ENCODE results near the gene CCDC107.

Gene CCDC107

DNA sequence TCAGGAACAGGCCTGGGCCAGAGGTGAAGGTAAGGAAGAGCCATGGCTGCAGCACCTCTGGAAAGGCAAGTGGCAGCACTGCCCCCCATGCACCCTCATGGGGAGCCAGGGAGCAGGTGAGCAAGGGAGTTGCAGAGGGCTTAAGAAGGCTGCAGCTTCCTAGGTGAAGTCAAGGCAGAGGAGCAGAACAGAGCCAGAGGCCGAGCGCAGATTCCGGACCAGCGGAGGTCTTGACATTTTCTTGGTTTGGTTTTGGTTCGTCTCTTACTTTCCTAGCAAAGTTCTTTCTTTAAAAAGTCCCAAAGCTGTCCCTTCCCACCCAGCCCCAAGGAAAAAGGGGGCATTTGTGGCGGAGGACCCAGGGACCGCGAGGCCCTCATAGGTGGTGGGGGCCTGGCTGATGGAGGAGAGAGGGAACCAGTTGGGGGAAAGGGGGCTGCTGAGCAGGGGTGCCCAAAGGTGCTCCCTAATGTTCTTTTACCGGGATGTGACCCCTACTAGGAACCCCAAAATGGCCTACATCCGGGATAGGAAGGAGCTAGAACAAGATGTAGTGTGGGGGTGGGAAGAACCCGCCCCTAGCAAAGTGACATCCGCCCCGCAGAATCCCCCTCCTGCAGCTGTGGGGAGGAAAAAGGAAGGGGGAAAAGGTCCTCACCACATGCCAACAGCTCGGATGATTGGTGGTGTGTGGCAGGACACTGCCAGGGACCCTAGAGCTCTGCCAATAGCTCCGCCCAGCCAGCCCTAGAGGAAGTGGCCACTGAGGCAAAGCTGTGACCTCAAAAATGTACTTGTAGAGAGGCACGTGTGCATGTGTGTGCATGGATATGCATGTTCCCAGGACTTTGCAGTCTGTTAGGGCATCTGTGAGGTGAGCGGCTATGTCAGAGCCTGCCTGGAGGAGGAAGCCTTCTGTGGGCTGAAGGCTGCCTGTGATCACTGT lies 39.0 kb upstream of the CCDC107 start:
- Histone ChIP-seq H3K4me3 (ENCODE audit: low read depth, low read length) (no peak overlapping the region), H3K9me3 (ENCODE audit: control insufficient read depth, insufficient read depth, low read depth, low read length) (no peaks in the 10 kb centered on the region), H3K27ac (ENCODE audit: extremely low read depth, low read depth, low read length) (no peak overlapping the region), H3K4me1 (ENCODE audit: control insufficient read depth, insufficient read depth, low read length) (no peaks in the 10 kb centered on the region), H3K36me3 (ENCODE audit: control insufficient read depth in 2 of 2, insufficient read depth in 1 of 2, low read length in 2 of 2) (no peaks in the 10 kb centered on the region)
- ChIA-PET POLR2A (interaction anchor here (0.8 kb wide), 1 partner anchor 41 kb away, joined by 3 read pairs; no protein-coding TSS in a partner anchor), CTCF (interaction anchor here (1.1 to 2.7 kb wide), 3 partner anchors 8 to 28 kb away, joined by 3 to 18 read pairs (median 14); no protein-coding TSS in a partner anchor)
- TF ChIP-seq ZNF404 (tag by site-specific recombination; IDR thresholded peaks at IDR 0.05): no peak
- TF ChIP-seq ZNF529 (tag by site-specific recombination; IDR thresholded peaks at IDR 0.05; ENCODE audit: insufficient replicate concordance): no peak

DNA sequence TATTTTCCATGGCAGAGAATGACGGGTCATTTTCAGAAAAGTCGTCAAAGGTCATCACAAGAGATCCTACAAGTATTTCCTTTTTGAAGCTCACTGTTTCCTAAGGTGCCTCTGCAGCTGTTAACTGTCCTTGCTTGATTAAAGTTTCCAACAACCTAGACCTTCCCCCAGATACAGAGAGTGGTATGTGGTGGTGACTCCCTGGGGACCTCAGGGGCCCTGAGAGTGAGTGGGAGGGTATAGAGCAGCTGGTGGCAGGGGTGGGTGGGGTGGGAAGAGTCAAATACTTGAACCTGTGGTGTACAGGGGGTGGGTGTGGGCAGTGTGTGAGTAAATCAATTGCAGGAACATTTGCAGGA lies 38.3 kb upstream of the CCDC107 start:
- ChIA-PET CTCF (interaction anchor here (1.1 to 2.7 kb wide), 3 partner anchors 9 to 27 kb away, joined by 3 to 18 read pairs (median 14); no protein-coding TSS in a partner anchor), POLR2A (interaction anchor here (0.8 kb wide), 1 partner anchor 41 kb away, joined by 3 read pairs; no protein-coding TSS in a partner anchor)
- Histone ChIP-seq H3K36me3 (ENCODE audit: control insufficient read depth in 2 of 2, insufficient read depth in 1 of 2, low read length in 2 of 2) (no peaks in the 10 kb centered on the region), H3K27ac (ENCODE audit: extremely low read depth, low read depth, low read length) (no peak overlapping the region), H3K4me1 (ENCODE audit: control insufficient read depth, insufficient read depth, low read length) (no peaks in the 10 kb centered on the region), H3K4me3 (ENCODE audit: low read depth, low read length) (no peak overlapping the region), H3K9me3 (ENCODE audit: control insufficient read depth, insufficient read depth, low read depth, low read length) (no peaks in the 10 kb centered on the region)
- TF ChIP-seq ZNF239 (tag by site-specific recombination; IDR thresholded peaks at IDR 0.05) (no peak), ZFHX2 (tag by site-specific recombination; conservative IDR thresholded peaks at IDR 0.05) (peak; percentile 44)

DNA sequence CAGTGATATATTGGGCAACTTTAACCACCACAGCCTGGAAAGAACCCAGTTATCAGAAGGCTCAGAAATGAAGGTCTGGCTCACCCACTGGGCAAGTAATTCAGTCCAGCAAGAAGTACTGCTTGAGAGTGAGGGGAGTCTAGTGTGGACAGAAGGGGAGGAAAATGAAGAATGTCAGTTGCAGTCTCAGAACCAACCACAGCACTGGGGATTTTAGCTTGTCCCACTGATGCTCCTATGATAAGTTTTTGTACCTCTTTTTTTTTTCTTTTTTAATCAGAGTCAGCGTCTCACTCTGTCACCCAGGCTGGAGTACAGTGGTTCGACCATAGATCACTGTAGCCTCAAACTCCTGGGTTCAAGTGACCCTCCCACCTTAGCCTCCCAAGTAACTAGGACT lies 30.5 kb upstream of the CCDC107 start:
- ChIA-PET POLR2A (interaction anchor here (1.4 kb wide), 1 partner anchor 24 kb away, joined by 3 read pairs; no protein-coding TSS in a partner anchor), CTCF (interaction anchor here (0.7 to 2.3 kb wide), 4 partner anchors 17 to 98 kb away, joined by 3 to 19 read pairs (median 6); partner anchors contain the start of genes CCDC107 and RMRP)
- Histone ChIP-seq H3K4me1 (ENCODE audit: control insufficient read depth, insufficient read depth, low read length) (no peaks in the 10 kb centered on the region), H3K4me3 (ENCODE audit: low read depth, low read length) (no peak overlapping the region), H3K36me3 (ENCODE audit: control insufficient read depth in 2 of 2, insufficient read depth in 1 of 2, low read length in 2 of 2) (no peaks in the 10 kb centered on the region), H3K9me3 (ENCODE audit: control insufficient read depth, insufficient read depth, low read depth, low read length) (no peaks in the 10 kb centered on the region), H3K27ac (ENCODE audit: extremely low read depth, low read depth, low read length) (no peak overlapping the region)
- TF ChIP-seq, protein P1, sequence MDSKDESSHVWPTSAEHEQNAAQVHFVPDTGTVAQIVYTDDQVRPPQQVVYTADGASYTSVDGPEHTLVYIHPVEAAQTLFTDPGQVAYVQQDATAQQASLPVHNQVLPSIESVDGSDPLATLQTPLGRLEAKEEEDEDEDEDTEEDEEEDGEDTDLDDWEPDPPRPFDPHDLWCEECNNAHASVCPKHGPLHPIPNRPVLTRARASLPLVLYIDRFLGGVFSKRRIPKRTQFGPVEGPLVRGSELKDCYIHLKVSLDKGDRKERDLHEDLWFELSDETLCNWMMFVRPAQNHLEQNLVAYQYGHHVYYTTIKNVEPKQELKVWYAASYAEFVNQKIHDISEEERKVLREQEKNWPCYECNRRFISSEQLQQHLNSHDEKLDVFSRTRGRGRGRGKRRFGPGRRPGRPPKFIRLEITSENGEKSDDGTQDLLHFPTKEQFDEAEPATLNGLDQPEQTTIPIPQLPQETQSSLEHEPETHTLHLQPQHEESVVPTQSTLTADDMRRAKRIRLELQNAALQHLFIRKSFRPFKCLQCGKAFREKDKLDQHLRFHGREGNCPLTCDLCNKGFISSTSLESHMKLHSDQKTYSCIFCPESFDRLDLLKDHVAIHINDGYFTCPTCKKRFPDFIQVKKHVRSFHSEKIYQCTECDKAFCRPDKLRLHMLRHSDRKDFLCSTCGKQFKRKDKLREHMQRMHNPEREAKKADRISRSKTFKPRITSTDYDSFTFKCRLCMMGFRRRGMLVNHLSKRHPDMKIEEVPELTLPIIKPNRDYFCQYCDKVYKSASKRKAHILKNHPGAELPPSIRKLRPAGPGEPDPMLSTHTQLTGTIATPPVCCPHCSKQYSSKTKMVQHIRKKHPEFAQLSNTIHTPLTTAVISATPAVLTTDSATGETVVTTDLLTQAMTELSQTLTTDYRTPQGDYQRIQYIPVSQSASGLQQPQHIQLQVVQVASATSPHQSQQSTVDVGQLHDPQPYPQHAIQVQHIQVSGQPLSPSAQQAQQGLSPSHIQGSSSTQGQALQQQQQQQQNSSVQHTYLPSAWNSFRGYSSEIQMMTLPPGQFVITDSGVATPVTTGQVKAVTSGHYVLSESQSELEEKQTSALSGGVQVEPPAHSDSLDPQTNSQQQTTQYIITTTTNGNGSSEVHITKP (tag by site-specific recombination; IDR thresholded peaks at IDR 0.05): 0 out of 2 replicates have a peak, but pooled peaks have one; percentile 20
- TF ChIP-seq ZNF776 (tag by site-specific recombination; IDR thresholded peaks at IDR 0.05; ENCODE audit: borderline replicate concordance) (no peak), IKZF3 (tag by site-specific recombination; IDR thresholded peaks at IDR 0.05) (no peak)

DNA sequence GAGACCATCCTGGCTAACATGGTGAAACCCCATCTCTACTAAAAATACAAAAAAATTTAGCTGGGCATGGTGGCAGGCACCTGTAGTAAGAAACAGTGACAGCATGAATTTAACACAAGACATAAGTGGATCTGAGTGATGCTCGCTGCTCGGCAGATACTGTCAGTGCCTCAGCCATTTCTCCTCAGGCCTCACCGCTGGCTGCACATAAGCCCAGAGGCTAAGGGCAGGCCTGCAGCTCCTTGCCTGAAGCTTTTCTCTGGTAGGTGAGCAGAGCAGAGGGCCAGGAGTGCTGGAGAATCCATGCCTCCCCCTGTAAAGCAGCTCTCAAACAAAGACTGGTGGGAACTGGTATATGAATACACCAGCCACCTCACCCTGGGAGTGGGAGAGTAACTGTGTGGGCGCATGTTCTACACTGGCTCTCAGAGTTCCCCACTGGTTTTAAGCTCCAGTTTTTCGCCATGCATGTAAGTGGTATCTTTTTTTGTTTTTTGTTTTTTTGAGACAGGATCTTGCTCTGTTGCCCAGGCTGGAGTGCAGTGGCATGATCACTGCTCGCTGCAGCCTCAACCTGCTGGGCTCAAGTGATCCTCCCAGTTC lies 29.6 kb upstream of the CCDC107 start:
- no peaks in the 10 kb centered on the region for H3K9me3 ChIP-seq (ENCODE audit: control insufficient read depth, insufficient read depth, low read depth, low read length)
- CTCF ChIA-PET: interaction anchor here (0.6 to 2.3 kb wide), 7 partner anchors 11 to 221 kb away, joined by 3 to 19 read pairs (median 3); partner anchors contain the start of genes CCDC107 and RMRP
- no peaks in the 10 kb centered on the region for H3K36me3 ChIP-seq (ENCODE audit: control insufficient read depth in 2 of 2, insufficient read depth in 1 of 2, low read length in 2 of 2)
- POLR2A ChIA-PET: interaction anchor here (1.2 to 1.3 kb wide), 2 partner anchors 19 to 25 kb away, joined by 4 to 5 read pairs; no protein-coding TSS in a partner anchor
- H3K4me1 ChIP-seq (ENCODE audit: control insufficient read depth, insufficient read depth, low read length): no peaks in the 10 kb centered on the region
- H3K27ac ChIP-seq (ENCODE audit: extremely low read depth, low read depth, low read length): no peak overlapping the region
- no peak overlapping the region for H3K4me3 ChIP-seq (ENCODE audit: low read depth, low read length)
- TF ChIP-seq, protein P2, sequence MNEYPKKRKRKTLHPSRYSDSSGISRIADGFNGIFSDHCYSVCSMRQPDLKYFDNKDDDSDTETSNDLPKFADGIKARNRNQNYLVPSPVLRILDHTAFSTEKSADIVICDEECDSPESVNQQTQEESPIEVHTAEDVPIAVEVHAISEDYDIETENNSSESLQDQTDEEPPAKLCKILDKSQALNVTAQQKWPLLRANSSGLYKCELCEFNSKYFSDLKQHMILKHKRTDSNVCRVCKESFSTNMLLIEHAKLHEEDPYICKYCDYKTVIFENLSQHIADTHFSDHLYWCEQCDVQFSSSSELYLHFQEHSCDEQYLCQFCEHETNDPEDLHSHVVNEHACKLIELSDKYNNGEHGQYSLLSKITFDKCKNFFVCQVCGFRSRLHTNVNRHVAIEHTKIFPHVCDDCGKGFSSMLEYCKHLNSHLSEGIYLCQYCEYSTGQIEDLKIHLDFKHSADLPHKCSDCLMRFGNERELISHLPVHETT (tag by site-specific recombination; IDR thresholded peaks at IDR 0.05): no peak
- peak; percentile 24; the same call in 1 of the 2 replicates for TF ChIP-seq ZFHX2 (tag by site-specific recombination; conservative IDR thresholded peaks at IDR 0.05)
- TF ChIP-seq ZIC2 (tag by site-specific recombination; IDR thresholded peaks at IDR 0.05): no peak
- TF ChIP-seq ZNF585B (tag by site-specific recombination; IDR thresholded peaks at IDR 0.05): no peak
- no peak for TF ChIP-seq BCL11A (tag by site-specific recombination; IDR thresholded peaks at IDR 0.05; ENCODE audit: low read depth)
- no peak for TF ChIP-seq FEZF1 (tag by site-specific recombination; IDR thresholded peaks at IDR 0.05)
- no peak for TF ChIP-seq ZNF777 (tag by site-specific recombination; IDR thresholded peaks at IDR 0.05; ENCODE audit: borderline replicate concordance)
- no peak for TF ChIP-seq ZNF138 (tag by site-specific recombination; IDR thresholded peaks at IDR 0.05; ENCODE audit: borderline replicate concordance)
- no peak for TF ChIP-seq ZNF404 (tag by site-specific recombination; IDR thresholded peaks at IDR 0.05)
- TF ChIP-seq ZNF791 (tag by site-specific recombination; IDR thresholded peaks at IDR 0.05): no peak
- TF ChIP-seq ZNF670 (tag by site-specific recombination; IDR thresholded peaks at IDR 0.05; ENCODE audit: low read depth): no peak
- no peak for TF ChIP-seq ZNF10 (tag by site-specific recombination; IDR thresholded peaks at IDR 0.05)
- no peak for TF ChIP-seq ZEB2 (tag by site-specific recombination; IDR thresholded peaks at IDR 0.05)
- TF ChIP-seq ZNF549 (tag by site-specific recombination; IDR thresholded peaks at IDR 0.05): no peak
- TF ChIP-seq TCF7L2 (IDR thresholded peaks at IDR 0.05; ENCODE audit: borderline replicate concordance, low read depth, low read length): no peak

Measured in HEK293 (cell line).